Activated naive CD8-positive, alpha-beta T cell (primary cell): ENCODE data around the gene SLC6A11.

Experiments used
- H3K27ac Mint-ChIP-seq: one replicate; pipeline ENCODE4 v1.8.0; 2021; ENCODE audit warnings: mixed read lengths
- H3K27me3 Mint-ChIP-seq: one replicate; pipeline ENCODE4 v1.8.0; 2021; ENCODE audit warnings: mixed read lengths
- H3K36me3 Mint-ChIP-seq: one replicate; pipeline ENCODE4 v1.8.0; 2021; ENCODE audit warnings: mixed read lengths
- H3K4me1 Mint-ChIP-seq: one replicate; pipeline ENCODE4 v1.8.0; 2021; ENCODE audit warnings: low read depth, mixed read lengths
- H3K4me3 Mint-ChIP-seq: one replicate; pipeline ENCODE4 v1.8.0; 2021; ENCODE audit warnings: mild to moderate bottlenecking, mixed read lengths
- H3K9me3 Mint-ChIP-seq: one replicate; pipeline ENCODE4 v1.8.0; 2021; ENCODE audit warnings: low read depth, mixed read lengths

SLC6A11 gene

GRCh38 chr3:10985181-10985580 lies 169.2 kb downstream of the SLC6A11 start:
- Mint-ChIP-seq H3K4me1 (peaks cover 7% of the 10 kb centered on the region), H3K4me3 (no peak overlapping the region), H3K36me3 (no peaks in the 10 kb centered on the region), H3K27me3 (peaks cover 12% of the 10 kb centered on the region), H3K27ac (no peak overlapping the region), H3K9me3 (no peaks in the 10 kb centered on the region)

GRCh38 chr3:10986592-10986991 lies 170.6 kb downstream of the SLC6A11 start:
- Mint-ChIP-seq H3K27me3 (peaks cover 19% of the 10 kb centered on the region), H3K36me3 (no peaks in the 10 kb centered on the region), H3K4me3 (no peak overlapping the region), H3K9me3 (no peaks in the 10 kb centered on the region), H3K27ac (no peak overlapping the region), H3K4me1 (peaks cover 11% of the 10 kb centered on the region)

GRCh38 chr3:10988001-10988665 lies 172.1 kb downstream of the SLC6A11 start:
- Mint-ChIP-seq H3K4me1 (peaks cover 10% of the 10 kb centered on the region), H3K9me3 (no peaks in the 10 kb centered on the region), H3K4me3 (no peak overlapping the region), H3K27me3 (peaks cover 24% of the 10 kb centered on the region), H3K36me3 (no peaks in the 10 kb centered on the region), H3K27ac (no peak overlapping the region)

GRCh38 chr3:10988991-10989484 lies 173.0 kb downstream of the SLC6A11 start:
- H3K27me3 Mint-ChIP-seq, result peaks cover 26% of the 10 kb centered on the region
- H3K27ac Mint-ChIP-seq, result no peak overlapping the region
- no peaks in the 10 kb centered on the region for H3K36me3 Mint-ChIP-seq
- no peaks in the 10 kb centered on the region for H3K9me3 Mint-ChIP-seq
- H3K4me1 Mint-ChIP-seq, result peaks cover 9% of the 10 kb centered on the region
- no peak overlapping the region for H3K4me3 Mint-ChIP-seq
